OCI-LY1 (cell line): ENCODE data around the gene TIAM1.

ENCODE experiments used
- H2AFZ ChIP-seq: fragments of 200-600 bp; sonication (generic), shearing (Covaris generic); 2 replicates; pipeline ENCODE4 v1.6.0; 2014; ENCODE audit warnings: antibody characterized with exemption, mild to moderate bottlenecking, low read length
- H3F3A ChIP-seq: fragments of 200-600 bp; sonication (generic), shearing (Covaris generic); 2 replicates; pipeline ENCODE4 v1.6.0; 2014; ENCODE audit warnings: mild to moderate bottlenecking, antibody characterized with exemption, low read length, moderate library complexity; ENCODE audit not compliant: insufficient read depth
- H3K27ac ChIP-seq: fragments of 200-600 bp; sonication (generic); 2 replicates; pipeline ENCODE4 v1.5.1; 2014; ENCODE audit warnings: low read length, mixed run types, mild to moderate bottlenecking, low read depth; ENCODE audit not compliant: poor library complexity, severe bottlenecking
- H3K27me3 ChIP-seq: fragments of 200-600 bp; sonication (generic); 2 replicates; pipeline ENCODE4 v1.6.0; 2014; ENCODE audit warnings: antibody characterized with exemption, mild to moderate bottlenecking, low read length, moderate library complexity; ENCODE audit not compliant: insufficient read depth
- H3K36me3 ChIP-seq: fragments of 200-600 bp; sonication (generic); 2 replicates; pipeline ENCODE4 v1.6.1; 2014; ENCODE audit warnings: mild to moderate bottlenecking, antibody characterized with exemption, low read length, moderate library complexity, mixed read lengths; ENCODE audit not compliant: insufficient read depth
- H3K4me1 ChIP-seq: fragments of 200-600 bp; sonication (generic); 2 replicates; pipeline ENCODE4 v1.5.1; 2014; ENCODE audit warnings: mild to moderate bottlenecking, low read length, moderate library complexity; ENCODE audit not compliant: insufficient read depth, severe bottlenecking
- H3K4me2 ChIP-seq: fragments of 200-600 bp; sonication (generic), shearing (Covaris generic); 2 replicates; pipeline ENCODE4 v1.6.1; 2014; ENCODE audit warnings: low read length
- H3K4me3 ChIP-seq: fragments of 200-600 bp; sonication (generic); 2 replicates; pipeline ENCODE4 v1.5.1; 2014; ENCODE audit warnings: low read length, low read depth, mild to moderate bottlenecking, mixed read lengths; ENCODE audit not compliant: poor library complexity, severe bottlenecking
- H3K79me2 ChIP-seq: fragments of 200-600 bp; shearing (Covaris generic); 2 replicates; pipeline ENCODE4 v1.6.1; 2016; ENCODE audit warnings: mixed run types, low read length, mixed read lengths; ENCODE audit not compliant: insufficient read depth
- H3K9ac ChIP-seq: fragments of 200-600 bp; sonication (generic), shearing (Covaris generic); 2 replicates; pipeline ENCODE4 v1.6.1; 2014; ENCODE audit warnings: mild to moderate bottlenecking, low read length, mixed read lengths
- H3K9me2 ChIP-seq: fragments of 200-600 bp; sonication (generic), shearing (Covaris generic); 2 replicates; pipeline ENCODE4 v1.6.1; 2014; ENCODE audit warnings: low read depth, mild to moderate bottlenecking, low read length, mixed read lengths
- H3K9me3 ChIP-seq: fragments of 200-600 bp; shearing (Covaris generic); 2 replicates; pipeline ENCODE4 v1.6.1; 2014; ENCODE audit warnings: low read length, mixed read lengths
- H4K20me1 ChIP-seq: fragments of 200-600 bp; sonication (generic), shearing (Covaris generic); 2 replicates; pipeline ENCODE4 v1.6.0; 2016; ENCODE audit warnings: mild to moderate bottlenecking, low read length; ENCODE audit not compliant: insufficient read depth
- CTCF ChIP-seq: fragments of 200-600 bp; sonication (generic), shearing (Covaris generic); IDR thresholded peaks from 2 replicates; pipeline ENCODE4 v1.5.1; 2017; ENCODE audit warnings: mild to moderate bottlenecking, antibody characterized with exemption, low read length, moderate library complexity, mixed read lengths
- EZH2 ChIP-seq: fragments of 200-600 bp; sonication (generic), shearing (Covaris generic); IDR thresholded peaks from 2 replicates; pipeline ENCODE4 v1.8.0; 2017; ENCODE audit warnings: borderline replicate concordance, mixed run types, mild to moderate bottlenecking, antibody characterized with exemption, low read length, moderate library complexity, mixed read lengths

Gene TIAM1

GRCh38 chr21:31158789-31159581 is 185.1 kb downstream of the TIAM1 start:
- no peaks in the 10 kb centered on the region; the same call in 1 of the 2 replicates for H3K36me3 ChIP-seq
- H3K4me1 ChIP-seq: peaks cover 5% of the 10 kb centered on the region
- H3K9ac ChIP-seq: no peak overlapping the region
- no peak overlapping the region for H2AFZ ChIP-seq
- no peaks in the 10 kb centered on the region for H3K27me3 ChIP-seq
- H4K20me1 ChIP-seq: no peaks in the 10 kb centered on the region
- H3F3A ChIP-seq: no peaks in the 10 kb centered on the region
- no peak overlapping the region for H3K4me3 ChIP-seq
- no peak for TF ChIP-seq CTCF
- peaks cover 9% of the 10 kb centered on the region for H3K9me3 ChIP-seq
- no peak overlapping the region for H3K4me2 ChIP-seq
- no peaks in the 10 kb centered on the region for H3K9me2 ChIP-seq
- no peak overlapping the region for H3K27ac ChIP-seq
- no peaks in the 10 kb centered on the region for H3K79me2 ChIP-seq

DNA sequence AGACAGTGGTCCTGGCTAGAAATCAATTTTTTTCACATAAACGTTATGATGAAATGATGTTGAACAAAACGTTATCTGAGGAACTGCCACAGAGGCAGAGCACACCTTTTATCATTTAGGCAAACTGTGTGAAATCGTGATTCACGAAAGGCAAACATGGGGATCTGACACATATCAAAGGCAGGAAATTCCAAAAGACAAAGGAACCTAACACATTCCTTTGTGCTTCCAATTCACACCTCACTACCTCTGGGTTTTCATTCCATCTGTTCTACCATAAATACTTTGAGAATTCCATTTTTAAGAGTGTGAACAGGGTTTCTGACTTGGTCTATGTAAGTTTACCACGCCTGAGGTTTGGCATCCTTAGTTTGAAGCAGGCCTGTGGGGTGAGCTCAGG is 186.3 kb downstream of the TIAM1 start:
- no peaks in the 10 kb centered on the region for H3K79me2 ChIP-seq
- H3K9me3 ChIP-seq: peaks cover 9% of the 10 kb centered on the region
- no peaks in the 10 kb centered on the region; the same call in 1 of the 2 replicates for H3K36me3 ChIP-seq
- no peaks in the 10 kb centered on the region for H3K27me3 ChIP-seq
- H2AFZ ChIP-seq: no peak overlapping the region
- H3K27ac ChIP-seq: no peak overlapping the region
- no peak overlapping the region for H3K9ac ChIP-seq
- no peaks in the 10 kb centered on the region for H3K9me2 ChIP-seq
- no peaks in the 10 kb centered on the region for H3F3A ChIP-seq
- no peak overlapping the region for H3K4me3 ChIP-seq
- no peaks in the 10 kb centered on the region for H4K20me1 ChIP-seq
- H3K4me1 ChIP-seq: peaks cover 5% of the 10 kb centered on the region
- TF ChIP-seq EZH2 (no peak), CTCF (no peak)
- H3K4me2 ChIP-seq: no peak overlapping the region

DNA sequence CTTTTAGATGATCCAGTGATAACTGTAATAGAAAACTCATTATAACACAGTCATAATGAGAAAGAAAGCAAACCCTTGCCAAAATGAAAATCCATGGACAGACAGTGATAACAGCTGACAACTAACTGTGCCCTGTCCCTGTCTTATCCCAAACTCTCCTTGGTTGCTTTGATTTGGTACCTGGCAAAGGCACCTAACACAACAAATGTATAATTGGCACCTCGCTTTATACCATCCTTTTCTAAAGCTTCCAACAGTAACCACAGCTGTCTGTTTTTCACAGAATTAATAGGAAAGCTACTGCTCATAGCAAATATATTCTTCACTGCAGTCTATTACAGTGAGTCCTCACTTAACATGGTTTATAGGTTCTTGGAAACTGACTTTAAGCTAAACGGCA is 187.4 kb downstream of the TIAM1 start:
- no peak overlapping the region for H3K4me2 ChIP-seq
- H3K4me3 ChIP-seq: no peak overlapping the region
- H4K20me1 ChIP-seq: no peaks in the 10 kb centered on the region
- H3K9me2 ChIP-seq: no peaks in the 10 kb centered on the region
- no peak overlapping the region for H3K27ac ChIP-seq
- TF ChIP-seq CTCF (no peak), EZH2 (no peak)
- no peaks in the 10 kb centered on the region for H3K27me3 ChIP-seq
- H2AFZ ChIP-seq: no peak overlapping the region
- H3F3A ChIP-seq: no peaks in the 10 kb centered on the region
- H3K79me2 ChIP-seq: no peaks in the 10 kb centered on the region
- no peak overlapping the region for H3K9ac ChIP-seq
- peaks cover 9% of the 10 kb centered on the region for H3K9me3 ChIP-seq
- peaks cover 5% of the 10 kb centered on the region for H3K4me1 ChIP-seq
- no peaks in the 10 kb centered on the region; the same call in 1 of the 2 replicates for H3K36me3 ChIP-seq
